ENCODE results near the gene MTIF2. TPM values are rescaled to one million over a fixed set of nuclear protein-coding genes. Genes with fewer than 3 reads are reported as not detected.
"Not testable (repeated sequence)": the region's sequence is repeated elsewhere in the genome, so short reads cannot be mapped to it uniquely, and the experiment has no call there.

The MTIF2 gene
- 54.1 and 68.4 TPM in 2 replicates for total RNA-seq (2014; rRNA removed; shearing (Covaris generic))

GRCh38 chr2:55268907-55269644, at the start of gene MTIF2:
Gene MTIF2, minus strand, starts transcription at chr2:55269231. Its CDS starts 5,373 bp downstream, at chr2:55263858.
- peak; percentile 96 for DNase-seq (ENCODE audit: low read depth)

- DNase-seq (ENCODE audit: low read depth) = no peak
Measured at GRCh38 chr2:55314985-55315384, 46.0 kb upstream of the MTIF2 start.

GRCh38 chr2:55311444-55311870, 42.4 kb upstream of the MTIF2 start:
- peak; percentile 17 for DNase-seq (ENCODE audit: low read depth)

- peak; percentile 44 for DNase-seq (ENCODE audit: low read depth)
Measured at GRCh38 chr2:55309446-55309845, 40.4 kb upstream of the MTIF2 start.

GRCh38 chr2:55302241-55302640, 33.2 kb upstream of the MTIF2 start:
- DNase-seq (ENCODE audit: low read depth) = no peak

GRCh38 chr2:55301277-55301676, 32.2 kb upstream of the MTIF2 start:
- no peak for DNase-seq (ENCODE audit: low read depth)

- no peak for DNase-seq (ENCODE audit: low read depth)
Measured at GRCh38 chr2:55296393-55296792, 27.4 kb upstream of the MTIF2 start.

GRCh38 chr2:55283083-55283482, 14.1 kb upstream of the MTIF2 start:
- no peak for DNase-seq (ENCODE audit: low read depth)

GRCh38 chr2:55282110-55282917, 13.3 kb upstream of the MTIF2 start:
- peak; percentile 91 for DNase-seq (ENCODE audit: low read depth)

- DNase-seq (ENCODE audit: low read depth) = not testable (repeated sequence)
Measured at GRCh38 chr2:55280851-55281546, 12.0 kb upstream of the MTIF2 start.

- not testable (repeated sequence) for DNase-seq (ENCODE audit: low read depth)
Measured at GRCh38 chr2:55279859-55280424, 10.9 kb upstream of the MTIF2 start.

- DNase-seq (ENCODE audit: low read depth) = not testable (repeated sequence)
Measured at GRCh38 chr2:55279214-55279835, 10.3 kb upstream of the MTIF2 start.

- DNase-seq (ENCODE audit: low read depth) = no peak
Measured at GRCh38 chr2:55277310-55277709, 8.3 kb upstream of the MTIF2 start.

- DNase-seq (ENCODE audit: low read depth) = not testable (repeated sequence)
Measured at GRCh38 chr2:55274346-55274745, 5.3 kb upstream of the MTIF2 start.

- no peak for DNase-seq (ENCODE audit: low read depth)
Measured at GRCh38 chr2:55269645-55269990, 587 bp upstream of the MTIF2 start.

- DNase-seq (ENCODE audit: low read depth) = no peak
Measured at GRCh38 chr2:55268288-55268906, 634 bp downstream of the MTIF2 start.

GRCh38 chr2:55259586-55259985, 9.4 kb downstream of the MTIF2 start:
- not testable (repeated sequence) for DNase-seq (ENCODE audit: low read depth)

GRCh38 chr2:55252832-55253231, 16.2 kb downstream of the MTIF2 start:
- no peak for DNase-seq (ENCODE audit: low read depth)

- DNase-seq (ENCODE audit: low read depth) = no peak
Measured at GRCh38 chr2:55247025-55247424, 22.0 kb downstream of the MTIF2 start.

- no peak for DNase-seq (ENCODE audit: low read depth)
Measured at GRCh38 chr2:55245411-55245810, 23.6 kb downstream of the MTIF2 start.

- no peak for DNase-seq (ENCODE audit: low read depth)
Measured at GRCh38 chr2:55242617-55243016, 26.4 kb downstream of the MTIF2 start.

Data from Daoy (cell line).